CD1c-positive myeloid dendritic cell (primary cell): ENCODE measurements around the gene SKAP2.

Source experiments
- DNase-seq: peaks from one replicate; pipeline ENCODE4 v3.0.0-alpha.2; 2016; ENCODE audit errors: extremely low spot score

The SKAP2 gene

GRCh38 chr7:26777385-26777784 is 87.0 kb downstream of the SKAP2 start:
- no peak for DNase-seq

GRCh38 chr7:26760501-26760900 is 103.9 kb downstream of the SKAP2 start:
- DNase-seq, result no peak

GRCh38 chr7:26759108-26759507 is 105.3 kb downstream of the SKAP2 start:
- no peak for DNase-seq

GRCh38 chr7:26743205-26743604 is 121.2 kb downstream of the SKAP2 start:
- no peak for DNase-seq

GRCh38 chr7:26735976-26736600 is 128.3 kb downstream of the SKAP2 start:
- peak; percentile 7 for DNase-seq

GRCh38 chr7:26729150-26729775 is 135.1 kb downstream of the SKAP2 start:
- DNase-seq, result peak; percentile 42

- no peak for DNase-seq
Measured at GRCh38 chr7:26726051-26726450, 138.3 kb downstream of the SKAP2 start.

GRCh38 chr7:26724795-26725194 is 139.6 kb downstream of the SKAP2 start:
- no peak for DNase-seq

GRCh38 chr7:26723129-26723528 is 141.3 kb downstream of the SKAP2 start:
- no peak for DNase-seq

GRCh38 chr7:26721450-26721849 is 142.9 kb downstream of the SKAP2 start:
- no peak for DNase-seq

- DNase-seq, result no peak
Measured at GRCh38 chr7:26718063-26718462, 146.3 kb downstream of the SKAP2 start.

GRCh38 chr7:26714438-26714837 is 150.0 kb downstream of the SKAP2 start:
- no peak for DNase-seq

GRCh38 chr7:26714006-26714405 is 150.4 kb downstream of the SKAP2 start:
- no peak for DNase-seq

- peak; percentile 50 for DNase-seq
Measured at GRCh38 chr7:26709210-26709990, 155.0 kb downstream of the SKAP2 start.

- no peak for DNase-seq
Measured at GRCh38 chr7:26705567-26705966, 158.8 kb downstream of the SKAP2 start.

- no peak for DNase-seq
Measured at GRCh38 chr7:26704786-26705185, 159.6 kb downstream of the SKAP2 start.

- DNase-seq, result no peak
Measured at GRCh38 chr7:26704036-26704435, 160.4 kb downstream of the SKAP2 start.

GRCh38 chr7:26700893-26701292 is 163.5 kb downstream of the SKAP2 start:
- no peak for DNase-seq

GRCh38 chr7:26700386-26700785 is 164.0 kb downstream of the SKAP2 start:
- DNase-seq, result no peak

- DNase-seq, result no peak
Measured at GRCh38 chr7:26699766-26700165, 164.6 kb downstream of the SKAP2 start.

GRCh38 chr7:26698806-26699205 is 165.6 kb downstream of the SKAP2 start:
- no peak for DNase-seq

GRCh38 chr7:26698194-26698593 is 166.2 kb downstream of the SKAP2 start:
- no peak for DNase-seq

GRCh38 chr7:26696978-26697377 is 167.4 kb downstream of the SKAP2 start:
- DNase-seq, result peak; percentile 16
